HepG2 (cell line): Measurements from ENCODE around the gene CCDC91. TPM values are rescaled to one million over a fixed set of nuclear protein-coding genes. Genes with fewer than 3 reads are reported as not detected.

Source experiments
- ATAC-seq: fragments of 200-7000 bp; cut with Tn5 transposase; 3 replicates; pipeline ENCODE4 v1.9.1; 2020; ENCODE audit warnings: mild to moderate bottlenecking, moderate library complexity
- BruUV-seq: library from RNA; stranded (reverse); fragments of 400-500 nt; replicated peaks from 2 replicates; lab custom pipeline; 2021; lab: Mats Ljungman, UMichigan
- CTCF ChIA-PET: fragments of 300-600 bp; formaldehyde crosslinking; extraction: SDS; loops from one replicate; lab custom pipeline; 2021; ENCODE audit warnings: low total read pairs, inconsistent platforms, low intra/inter-chr PET ratio; lab: Yijun Ruan, JAX
- POLR2A ChIA-PET: fragments of 350-600 bp; sonication (Branson Sonifier 250); formaldehyde crosslinking; loops from one replicate; lab custom pipeline; 2020; ENCODE audit warnings: antibody characterized with exemption, inconsistent platforms; lab: Yijun Ruan, JAX
- DNase-seq: peaks from one replicate; pipeline ENCODE4 v3.0.0-alpha.2; 2015; ENCODE audit warnings: low spot score
- FAIRE-seq: peaks from 3 replicates; lab custom pipeline; 2011; peaks lifted over from hg19 to GRCh38; lab: Jason Lieb, UNC
- H2AFZ ChIP-seq: one replicate; pipeline ENCODE4 v1.6.1; 2011; ENCODE audit warnings: low read length, inconsistent platforms
- H3K27ac ChIP-seq: fragments of 300-600 bp; 3 replicates; pipeline ENCODE4 v1.8.0; 2011; ENCODE audit warnings: mixed run types, mild to moderate bottlenecking, mixed read lengths, low read length, inconsistent platforms; ENCODE audit not compliant: insufficient read depth; ENCODE audit errors: extremely low read length
- H3K27me3 ChIP-seq, 2 experiments: fragments of 200-600 bp in 1 of 2; 2 replicates in 1 of 2; 3 replicates in 1 of 2; pipeline versions ENCODE4 v1.6.0 to v1.8.0; 2011; ENCODE audit warnings: low read length in 2 of 2, mild to moderate bottlenecking in 2 of 2, moderate library complexity in 2 of 2, inconsistent platforms in 1 of 2; ENCODE audit not compliant: insufficient read depth in 2 of 2, control insufficient read depth in 1 of 2
- H3K36me3 ChIP-seq, 2 experiments: fragments of 200-600 bp in 1 of 2; replicated peaks in 1 of 2; 2 replicates in 1 of 2; 3 replicates in 1 of 2; pipeline versions ENCODE4 v1.5.1 to v1.8.0; 2011; ENCODE audit warnings: low read length in 2 of 2, inconsistent platforms in 1 of 2; ENCODE audit not compliant: insufficient read depth in 2 of 2, control insufficient read depth in 1 of 2
- H3K4me1 ChIP-seq: 2 replicates; pipeline ENCODE4 v1.5.1; 2012; ENCODE audit warnings: low read length, inconsistent platforms; ENCODE audit not compliant: insufficient read depth
- H3K4me2 ChIP-seq: 2 replicates; pipeline ENCODE4 v1.6.0; 2011; ENCODE audit warnings: low read depth, low read length, inconsistent platforms
- H3K4me3 ChIP-seq, 3 experiments: fragments of 200-600 bp in 1 of 3; sonication (generic), shearing (Covaris generic) in 1 of 3; replicated peaks in 1 of 3; 2 replicates each; pipeline ENCODE4 v1.5.1; 2011 to 2016; ENCODE audit warnings: low read length in 3 of 3, inconsistent platforms in 2 of 3, low read depth in 2 of 3, mild to moderate bottlenecking in 2 of 3, control low read depth in 1 of 3, mixed read lengths in 1 of 3; ENCODE audit not compliant: insufficient read depth in 1 of 3
- H3K79me2 ChIP-seq: one replicate; pipeline ENCODE4 v1.6.1; 2011; ENCODE audit warnings: low read length, inconsistent platforms; ENCODE audit not compliant: insufficient read depth
- H3K9ac ChIP-seq: 2 replicates; pipeline ENCODE4 v1.6.0; 2011; ENCODE audit warnings: mild to moderate bottlenecking, low read depth, low read length, inconsistent platforms; ENCODE audit not compliant: insufficient read depth
- H3K9me3 ChIP-seq: 2 replicates; pipeline ENCODE4 v1.5.1; 2012; ENCODE audit warnings: mild to moderate bottlenecking, low read length
- H4K20me1 ChIP-seq: 2 replicates; pipeline ENCODE4 v1.6.0; 2011; ENCODE audit warnings: inconsistent platforms, mild to moderate bottlenecking, low read length, moderate library complexity; ENCODE audit not compliant: insufficient read depth
- EED ChIP-seq: sonication (generic); formaldehyde crosslinking; IDR thresholded peaks from 2 replicates; pipeline ENCODE4 v1.5.0; 2020; ENCODE audit warnings: mild to moderate bottlenecking, missing genetic modification reagents
- HMG20B ChIP-seq: conservative IDR thresholded peaks from 2 replicates; pipeline ENCODE4 v1.6.1; 2016; ENCODE audit warnings: missing genetic modification reagents, missing compliant biosample characterization
- HNRNPLL ChIP-seq: fragments of 200-400 bp; formaldehyde crosslinking; IDR thresholded peaks from 2 replicates; pipeline ENCODE4 v1.6.1; 2017; ENCODE audit warnings: mild to moderate bottlenecking, low read depth, low read length; ENCODE audit not compliant: poor library complexity, severe bottlenecking
- NFIC ChIP-seq: IDR thresholded peaks from 2 replicates; pipeline ENCODE4 v1.6.1; 2012; ENCODE audit warnings: mild to moderate bottlenecking, low read length, inconsistent platforms
- NRL ChIP-seq: sonication (generic); formaldehyde crosslinking; IDR thresholded peaks from 2 replicates; pipeline ENCODE4 v1.5.0; 2020; ENCODE audit warnings: missing genetic modification reagents, mild to moderate bottlenecking, moderate library complexity, borderline replicate concordance
- SRF ChIP-seq: IDR thresholded peaks from 2 replicates; pipeline ENCODE4 v1.6.1; 2011; ENCODE audit warnings: mild to moderate bottlenecking, low read depth, low read length, moderate library complexity
- ZNF256 ChIP-seq: sonication (generic); formaldehyde crosslinking; conservative IDR thresholded peaks from 2 replicates; pipeline ENCODE4 v1.4.0; 2020; ENCODE audit warnings: missing genetic modification reagents
- ZNF605 ChIP-seq: sonication (generic); formaldehyde crosslinking; IDR thresholded peaks from 2 replicates; pipeline ENCODE4 v1.8.0; 2022; ENCODE audit warnings: mild to moderate bottlenecking, missing genetic modification reagents
- in situ Hi-C: cut with HindIII; loops from 2 replicates; pipeline ENCODE4 v1.10.0; 2017; ENCODE audit warnings: low pct_unique_long_range_greater_than_20kb; ENCODE audit not compliant: extremely low pct_ligation_motif_present
- intact Hi-C: fragments of 100-400 bp; cut with micrococcal nuclease; formaldehyde crosslinking; loops from one replicate; pipeline ENCODE4 v1.10.0; 2022; ENCODE audit not compliant: unreplicated experiment
- polyA plus RNA-seq, 8 experiments: library from polyadenylated mRNA; depleted of rRNA in 3 of 8; stranded (reverse) in 7 of 8; unstranded in 1 of 8; fragments of >200 nt; fragmentation: Illumina TruSeq in 4 of 8; extraction: Trizol in 4 of 8; gene quantifications; 2 replicates each; pipeline versions ENCODE4 v1.2.1 to v1.2.3, GENCODE V29; 2011 to 2016; ENCODE audit warnings: low read depth in 4 of 8, missing spikeins in 1 of 8, mixed read lengths in 1 of 8; ENCODE audit not compliant: insufficient read depth in 1 of 8
- total RNA-seq, 5 experiments: library from RNA; depleted of rRNA; stranded (reverse); fragments of >200 nt; fragmentation: Illumina TruSeq; extraction: Trizol; gene quantifications; 2 replicates each; pipeline ENCODE4 v1.2.3, GENCODE V29; 2016; ENCODE audit warnings: low read depth in 1 of 5
- TF ChIP-seq, protein P1 (sequence below): sonication (generic); formaldehyde crosslinking; IDR thresholded peaks from 2 replicates; pipeline ENCODE4 v1.5.0; 2020; ENCODE audit warnings: mild to moderate bottlenecking, missing genetic modification reagents, borderline replicate concordance
- TF ChIP-seq, protein P2 (sequence below): fragments of 450-650 bp; IDR thresholded peaks from 2 replicates; pipeline ENCODE4 v1.6.1; 2017

CCDC91 gene
- total and polyA plus RNA-seq, 2 of the 13 experiments (the other 11 are each of a cell fraction or from before 2014, with no cell fraction given): 9.8 to 15.8 TPM

DNA sequence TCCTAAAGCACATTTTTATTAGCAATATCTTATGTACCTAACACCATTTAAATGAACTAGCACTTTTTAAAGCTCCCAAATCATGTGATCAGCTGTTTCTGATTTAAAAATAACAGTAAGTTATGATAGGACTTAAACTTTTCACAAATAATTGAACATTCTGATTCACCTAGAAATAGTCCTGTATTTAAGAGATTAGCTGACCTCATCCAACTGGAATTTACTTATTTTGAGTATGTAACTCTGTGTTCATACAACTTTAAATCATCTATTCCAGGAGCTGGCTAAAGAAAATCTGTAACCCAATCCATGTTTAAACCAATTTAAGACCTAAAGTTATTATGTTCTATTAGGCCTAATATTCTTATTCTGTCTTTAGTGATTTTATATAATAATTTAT lies 184.3 kb downstream of the CCDC91 start (continued):
- TF ChIP-seq, protein P1, sequence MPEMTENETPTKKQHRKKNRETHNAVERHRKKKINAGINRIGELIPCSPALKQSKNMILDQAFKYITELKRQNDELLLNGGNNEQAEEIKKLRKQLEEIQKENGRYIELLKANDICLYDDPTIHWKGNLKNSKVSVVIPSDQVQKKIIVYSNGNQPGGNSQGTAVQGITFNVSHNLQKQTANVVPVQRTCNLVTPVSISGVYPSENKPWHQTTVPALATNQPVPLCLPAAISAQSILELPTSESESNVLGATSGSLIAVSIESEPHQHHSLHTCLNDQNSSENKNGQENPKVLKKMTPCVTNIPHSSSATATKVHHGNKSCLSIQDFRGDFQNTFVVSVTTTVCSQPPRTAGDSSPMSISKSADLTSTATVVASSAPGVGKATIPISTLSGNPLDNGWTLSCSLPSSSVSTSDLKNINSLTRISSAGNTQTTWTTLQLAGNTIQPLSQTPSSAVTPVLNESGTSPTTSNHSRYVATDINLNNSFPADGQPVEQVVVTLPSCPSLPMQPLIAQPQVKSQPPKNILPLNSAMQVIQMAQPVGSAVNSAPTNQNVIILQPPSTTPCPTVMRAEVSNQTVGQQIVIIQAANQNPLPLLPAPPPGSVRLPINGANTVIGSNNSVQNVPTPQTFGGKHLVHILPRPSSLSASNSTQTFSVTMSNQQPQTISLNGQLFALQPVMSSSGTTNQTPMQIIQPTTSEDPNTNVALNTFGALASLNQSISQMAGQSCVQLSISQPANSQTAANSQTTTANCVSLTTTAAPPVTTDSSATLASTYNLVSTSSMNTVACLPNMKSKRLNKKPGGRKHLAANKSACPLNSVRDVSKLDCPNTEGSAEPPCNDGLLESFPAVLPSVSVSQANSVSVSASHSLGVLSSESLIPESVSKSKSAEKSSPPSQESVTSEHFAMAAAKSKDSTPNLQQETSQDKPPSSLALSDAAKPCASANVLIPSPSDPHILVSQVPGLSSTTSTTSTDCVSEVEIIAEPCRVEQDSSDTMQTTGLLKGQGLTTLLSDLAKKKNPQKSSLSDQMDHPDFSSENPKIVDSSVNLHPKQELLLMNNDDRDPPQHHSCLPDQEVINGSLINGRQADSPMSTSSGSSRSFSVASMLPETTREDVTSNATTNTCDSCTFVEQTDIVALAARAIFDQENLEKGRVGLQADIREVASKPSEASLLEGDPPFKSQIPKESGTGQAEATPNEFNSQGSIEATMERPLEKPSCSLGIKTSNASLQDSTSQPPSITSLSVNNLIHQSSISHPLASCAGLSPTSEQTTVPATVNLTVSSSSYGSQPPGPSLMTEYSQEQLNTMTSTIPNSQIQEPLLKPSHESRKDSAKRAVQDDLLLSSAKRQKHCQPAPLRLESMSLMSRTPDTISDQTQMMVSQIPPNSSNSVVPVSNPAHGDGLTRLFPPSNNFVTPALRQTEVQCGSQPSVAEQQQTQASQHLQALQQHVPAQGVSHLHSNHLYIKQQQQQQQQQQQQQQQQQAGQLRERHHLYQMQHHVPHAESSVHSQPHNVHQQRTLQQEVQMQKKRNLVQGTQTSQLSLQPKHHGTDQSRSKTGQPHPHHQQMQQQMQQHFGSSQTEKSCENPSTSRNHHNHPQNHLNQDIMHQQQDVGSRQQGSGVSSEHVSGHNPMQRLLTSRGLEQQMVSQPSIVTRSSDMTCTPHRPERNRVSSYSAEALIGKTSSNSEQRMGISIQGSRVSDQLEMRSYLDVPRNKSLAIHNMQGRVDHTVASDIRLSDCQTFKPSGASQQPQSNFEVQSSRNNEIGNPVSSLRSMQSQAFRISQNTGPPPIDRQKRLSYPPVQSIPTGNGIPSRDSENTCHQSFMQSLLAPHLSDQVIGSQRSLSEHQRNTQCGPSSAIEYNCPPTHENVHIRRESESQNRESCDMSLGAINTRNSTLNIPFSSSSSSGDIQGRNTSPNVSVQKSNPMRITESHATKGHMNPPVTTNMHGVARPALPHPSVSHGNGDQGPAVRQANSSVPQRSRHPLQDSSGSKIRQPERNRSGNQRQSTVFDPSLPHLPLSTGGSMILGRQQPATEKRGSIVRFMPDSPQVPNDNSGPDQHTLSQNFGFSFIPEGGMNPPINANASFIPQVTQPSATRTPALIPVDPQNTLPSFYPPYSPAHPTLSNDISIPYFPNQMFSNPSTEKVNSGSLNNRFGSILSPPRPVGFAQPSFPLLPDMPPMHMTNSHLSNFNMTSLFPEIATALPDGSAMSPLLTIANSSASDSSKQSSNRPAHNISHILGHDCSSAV (CRISPR knock-in tag): no peak
- no peak for TF ChIP-seq EED (CRISPR knock-in tag)

DNA sequence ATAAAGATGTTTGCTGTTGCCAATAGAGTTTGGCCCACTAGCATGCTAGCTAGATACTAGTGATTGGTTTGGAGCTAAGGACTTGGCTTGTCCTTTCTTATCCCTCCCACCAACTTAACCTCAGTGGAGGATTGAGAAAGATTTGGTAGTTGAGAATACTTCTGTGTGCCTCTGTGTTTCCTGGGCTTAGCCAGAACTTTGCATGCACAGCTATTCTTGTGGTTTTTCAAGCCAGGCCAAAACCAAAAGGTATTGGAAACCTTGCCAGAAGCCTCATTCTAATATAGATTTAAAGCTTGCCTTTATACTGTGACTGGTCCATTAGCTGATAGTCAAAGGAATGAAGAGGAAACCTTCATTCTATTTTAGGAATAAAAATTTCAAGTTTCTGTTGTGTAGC lies 188.5 kb downstream of the CCDC91 start:
- no peak for DNase-seq
- TF ChIP-seq ZNF256: no peak
- no peak for TF ChIP-seq NFIC
- no peak for TF ChIP-seq SRF
- no peak for TF ChIP-seq ZNF605
- no peak for TF ChIP-seq HMG20B (CRISPR knock-in tag)
- TF ChIP-seq NRL (CRISPR knock-in tag): no peak
- no peak for TF ChIP-seq HNRNPLL
- TF ChIP-seq, protein P2, sequence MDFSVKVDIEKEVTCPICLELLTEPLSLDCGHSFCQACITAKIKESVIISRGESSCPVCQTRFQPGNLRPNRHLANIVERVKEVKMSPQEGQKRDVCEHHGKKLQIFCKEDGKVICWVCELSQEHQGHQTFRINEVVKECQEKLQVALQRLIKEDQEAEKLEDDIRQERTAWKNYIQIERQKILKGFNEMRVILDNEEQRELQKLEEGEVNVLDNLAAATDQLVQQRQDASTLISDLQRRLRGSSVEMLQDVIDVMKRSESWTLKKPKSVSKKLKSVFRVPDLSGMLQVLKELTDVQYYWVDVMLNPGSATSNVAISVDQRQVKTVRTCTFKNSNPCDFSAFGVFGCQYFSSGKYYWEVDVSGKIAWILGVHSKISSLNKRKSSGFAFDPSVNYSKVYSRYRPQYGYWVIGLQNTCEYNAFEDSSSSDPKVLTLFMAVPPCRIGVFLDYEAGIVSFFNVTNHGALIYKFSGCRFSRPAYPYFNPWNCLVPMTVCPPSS: no peak
- TF ChIP-seq, all 625 proteins: peak for 0
- H2AFZ ChIP-seq: no peak overlapping the region
- H3K9ac ChIP-seq: no peak overlapping the region
- H3K27me3 ChIP-seq: no peaks in the 10 kb centered on the region
- ATAC-seq (no peak), FAIRE-seq (no peak)
- no peaks in the 10 kb centered on the region for H3K4me1 ChIP-seq
- no peaks in the 10 kb centered on the region for H3K9me3 ChIP-seq
- intact Hi-C loops: no loop called here
- H3K27ac ChIP-seq: no peak overlapping the region
- BruUV-seq: no TSS peak
- H3K79me2 ChIP-seq: no peaks in the 10 kb centered on the region
- no peaks in the 10 kb centered on the region for H4K20me1 ChIP-seq
- ChIA-PET CTCF (no interaction called here), POLR2A (no interaction called here)
- no peak overlapping the region for H3K4me2 ChIP-seq
- no peaks in the 10 kb centered on the region for H3K36me3 ChIP-seq
- in situ Hi-C loops: no loop called here
- H3K4me3 ChIP-seq: no peak overlapping the region
